CD4-positive, alpha-beta T cell (primary cell): ENCODE data around the gene LEMD2. TPM values are rescaled to one million over a fixed set of nuclear protein-coding genes. Genes with fewer than 3 reads are reported as not detected.

Experiments used
- ATAC-seq: fragments of 200-7000 bp; cut with Tn5 transposase; one replicate; pipeline ENCODE4 v1.10.0; 2022; ENCODE audit warnings: mild to moderate bottlenecking; ENCODE audit not compliant: poor library complexity
- CTCF ChIA-PET: fragments of 350-600 bp; sonication (Branson Sonifier 250); formaldehyde crosslinking; loops from one replicate; lab custom pipeline; 2021; ENCODE audit warnings: antibody characterized with exemption, inconsistent platforms; lab: Charles Lee
- POLR2A ChIA-PET: fragments of 350-600 bp; sonication (Branson Sonifier 250); formaldehyde crosslinking; loops from one replicate; lab custom pipeline; 2021; ENCODE audit warnings: antibody characterized with exemption, inconsistent platforms; lab: Charles Lee
- DNase-seq, 14 experiments: peaks; one replicate each; pipeline ENCODE4 v3.0.0-alpha.2; 2013 to 2020; ENCODE audit warnings: mixed read lengths in 2 of 14
- H3K27ac ChIP-seq, 2 donors: one replicate each; pipeline versions ENCODE4 v1.5.1 to v1.7.0; 2013; ENCODE audit warnings: low read length in 2 of 2, low read depth in 1 of 2, mild to moderate bottlenecking in 1 of 2
- H3K27me3 ChIP-seq, 2 experiments: 1 replicate in 1 of 2; 2 replicates in 1 of 2; pipeline versions ENCODE4 v1.6.1 to v1.7.0; 2013; ENCODE audit warnings: low read length in 2 of 2, control low read depth in 1 of 2, mild to moderate bottlenecking in 1 of 2, moderate library complexity in 1 of 2; ENCODE audit not compliant: insufficient read depth in 2 of 2, control insufficient read depth in 1 of 2
- H3K36me3 ChIP-seq: one replicate; pipeline ENCODE4 v1.6.1; 2013; ENCODE audit warnings: low read length, control low read depth; ENCODE audit not compliant: insufficient read depth
- H3K4me1 ChIP-seq: one replicate; pipeline ENCODE4 v1.6.1; 2013; ENCODE audit warnings: low read length, control low read depth; ENCODE audit not compliant: insufficient read depth
- H3K4me3 ChIP-seq: one replicate; pipeline ENCODE4 v1.5.1; 2013; ENCODE audit warnings: mild to moderate bottlenecking, low read length, moderate library complexity
- H3K9me3 ChIP-seq, 2 experiments: 1 replicate in 1 of 2; 2 replicates in 1 of 2; pipeline versions ENCODE4 v1.6.1 to v1.7.0; 2013; ENCODE audit warnings: low read length in 2 of 2, mild to moderate bottlenecking in 2 of 2, control low read depth in 1 of 2, moderate library complexity in 1 of 2; ENCODE audit not compliant: control insufficient read depth in 1 of 2, insufficient read depth in 1 of 2
- H3K27ac Mint-ChIP-seq: one replicate; pipeline ENCODE4 v1.8.0; 2020; ENCODE audit warnings: mixed read lengths
- H3K27me3 Mint-ChIP-seq: one replicate; pipeline ENCODE4 v1.8.0; 2021; ENCODE audit warnings: mixed read lengths
- H3K36me3 Mint-ChIP-seq: one replicate; pipeline ENCODE4 v1.8.0; 2021; ENCODE audit warnings: low read depth, mixed read lengths
- H3K4me1 Mint-ChIP-seq: one replicate; pipeline ENCODE4 v1.8.0; 2021; ENCODE audit warnings: low read depth, mixed read lengths
- H3K4me3 Mint-ChIP-seq: one replicate; pipeline ENCODE4 v1.8.0; 2020; ENCODE audit warnings: mild to moderate bottlenecking, mixed read lengths
- H3K9me3 Mint-ChIP-seq: one replicate; pipeline ENCODE4 v1.8.0; 2020; ENCODE audit warnings: mixed read lengths
- CTCF ChIP-seq: fragments of 200-600 bp; IDR thresholded peaks from one replicate; pipeline ENCODE4 v1.8.0; 2022; ENCODE audit warnings: antibody characterized with exemption, mild to moderate bottlenecking
- intact Hi-C, 2 experiments: fragments of 100-400 bp; cut with DNase I in 1 of 2; cut with micrococcal nuclease in 1 of 2; formaldehyde crosslinking; loops; one replicate each; pipeline versions ENCODE4 v1.15.1 to v1.9.0; 2023 to 2025; cut with DNase I, micrococcal nuclease
- total RNA-seq, 174 experiments: library from RNA in 2 of 174; stranded (reverse) in 2 of 174; gene quantifications; one replicate each; pipeline ENCODE4 v1.2.3 and lab custom pipeline; 2021 to 2026

Gene LEMD2
- total RNA-seq, 2 experiments from 2014 or later: 122 to 124 TPM

DNA sequence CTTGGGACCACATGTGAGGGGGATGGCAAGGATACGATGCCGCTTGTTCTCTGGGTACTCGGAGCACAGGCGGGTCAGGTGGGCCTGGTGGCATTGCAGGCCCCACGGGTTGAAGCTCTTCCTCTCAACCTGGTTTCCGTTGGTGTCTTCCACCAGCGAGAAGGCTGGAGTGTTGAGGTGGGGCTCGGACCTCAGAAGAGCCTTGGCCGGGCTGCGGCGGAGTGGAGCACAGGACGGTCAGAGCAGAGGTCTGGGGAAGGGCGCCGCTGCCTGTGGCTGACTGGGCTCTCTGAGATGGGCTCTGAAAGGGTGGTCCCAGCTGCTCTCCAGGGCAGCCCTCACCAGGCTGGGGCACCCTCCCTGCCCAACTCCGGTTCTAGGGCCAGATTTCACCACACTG is 62.2 kb downstream of the LEMD2 start:
- no peaks in the 10 kb centered on the region for H3K27me3 Mint-ChIP-seq
- intact Hi-C loops: no loop called here
- Histone ChIP-seq H3K36me3 (no peaks in the 10 kb centered on the region), H3K4me1 (peaks cover 17% of the 10 kb centered on the region), H3K27me3 (no peaks in the 10 kb centered on the region), H3K4me3 (no peak overlapping the region), H3K27ac (no peak overlapping the region), H3K9me3 (no peaks in the 10 kb centered on the region)
- no peak overlapping the region for H3K27ac Mint-ChIP-seq
- DNase-seq: no peak
- H3K4me3 Mint-ChIP-seq: no peak overlapping the region
- ATAC-seq: no peak
- ChIA-PET CTCF (no interaction called here), POLR2A (no interaction called here)
- H3K4me1 Mint-ChIP-seq: peaks cover 27% of the 10 kb centered on the region
- no peaks in the 10 kb centered on the region for H3K36me3 Mint-ChIP-seq
- no peaks in the 10 kb centered on the region for H3K9me3 Mint-ChIP-seq
- no peak for TF ChIP-seq CTCF

DNA sequence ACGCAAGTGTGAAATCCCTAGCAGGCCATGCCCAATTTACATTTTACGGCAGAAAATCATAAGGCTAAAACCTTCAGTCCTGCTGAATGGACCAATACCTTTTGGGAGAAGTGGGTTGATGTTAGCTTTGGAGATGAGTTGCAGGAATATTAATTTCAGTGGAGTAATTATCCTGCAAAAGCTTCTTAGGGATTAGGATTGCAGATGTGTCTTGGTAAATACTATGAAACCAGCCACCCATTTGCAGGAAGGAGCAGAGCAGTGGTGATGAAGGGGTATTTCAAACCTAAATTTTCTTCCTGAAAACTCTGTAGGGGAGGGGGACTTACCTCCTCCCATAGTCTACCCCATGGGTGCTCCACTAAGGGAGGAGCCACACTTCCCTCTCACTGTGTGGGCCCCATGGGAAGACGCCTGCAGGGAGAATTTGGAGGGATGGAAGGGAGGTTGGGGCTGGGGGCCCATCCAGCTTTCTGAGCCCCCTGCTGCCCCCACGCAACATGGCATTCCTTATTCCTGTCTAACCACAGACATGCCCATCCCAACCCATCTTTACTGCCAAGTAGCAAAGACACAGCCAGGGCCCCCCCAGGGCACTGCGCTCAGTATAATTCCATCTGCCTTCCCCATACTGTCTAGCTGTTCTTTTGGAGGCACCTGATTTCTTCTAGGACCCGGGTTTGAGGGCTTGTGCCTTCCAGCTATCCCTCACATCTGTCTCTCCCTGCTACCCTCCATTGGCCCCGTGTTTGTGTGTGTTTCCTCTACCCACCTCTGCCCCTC is 62.8 kb downstream of the LEMD2 start:
- CTCF ChIA-PET: interaction anchor here (1.0 kb wide), 1 partner anchor 18 kb away, joined by 3 read pairs; no protein-coding TSS in a partner anchor
- Mint-ChIP-seq H3K36me3 (no peaks in the 10 kb centered on the region), H3K4me1 (peaks cover 27% of the 10 kb centered on the region), H3K9me3 (no peaks in the 10 kb centered on the region), H3K27me3 (no peaks in the 10 kb centered on the region), H3K27ac (no peak overlapping the region), H3K4me3 (no peak overlapping the region)
- POLR2A ChIA-PET: no interaction called here
- H3K9me3 ChIP-seq: no peaks in the 10 kb centered on the region
- H3K27me3 ChIP-seq: no peaks in the 10 kb centered on the region
- intact Hi-C loops: no loop called here
- DNase-seq (no peak), ATAC-seq (no peak)
- H3K36me3 ChIP-seq: no peaks in the 10 kb centered on the region
- TF ChIP-seq CTCF: no peak
- H3K27ac ChIP-seq: no peak overlapping the region
- H3K4me1 ChIP-seq: peaks cover 17% of the 10 kb centered on the region
- H3K4me3 ChIP-seq: no peak overlapping the region

DNA sequence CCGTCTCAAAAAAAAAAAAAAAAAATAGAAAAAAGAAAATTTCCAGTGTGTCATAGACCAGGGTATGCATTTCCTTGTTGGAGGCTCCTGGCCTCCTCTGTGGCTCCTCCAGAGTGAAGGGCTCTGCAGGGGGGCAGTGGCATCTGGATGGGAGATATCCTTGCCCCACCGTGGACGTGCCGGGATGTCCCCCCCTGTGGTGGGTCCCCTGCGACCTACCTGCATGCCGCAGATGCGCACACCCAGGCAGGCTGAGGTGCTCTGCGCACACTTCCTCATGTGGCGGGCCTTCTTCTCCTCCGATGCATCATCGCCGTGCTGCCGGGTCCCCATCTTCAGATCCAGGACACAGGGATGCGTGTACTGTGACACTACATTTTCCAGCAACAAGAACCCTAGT is 63.7 kb downstream of the LEMD2 start:
- intact Hi-C loops: no loop called here
- H3K36me3 Mint-ChIP-seq: no peaks in the 10 kb centered on the region
- no peak overlapping the region for H3K4me3 Mint-ChIP-seq
- H3K27ac ChIP-seq: no peak overlapping the region
- H3K9me3 ChIP-seq: no peaks in the 10 kb centered on the region
- no peak overlapping the region for H3K27ac Mint-ChIP-seq
- CTCF ChIA-PET: interaction anchor here (1.0 kb wide), 1 partner anchor 19 kb away, joined by 3 read pairs; no protein-coding TSS in a partner anchor
- H3K4me3 ChIP-seq: no peak overlapping the region
- peaks cover 2% of the 10 kb centered on the region for H3K27me3 Mint-ChIP-seq
- ATAC-seq (no peak), DNase-seq (no peak)
- TF ChIP-seq CTCF: no peak
- peaks cover 27% of the 10 kb centered on the region for H3K4me1 Mint-ChIP-seq
- no peaks in the 10 kb centered on the region for H3K9me3 Mint-ChIP-seq
- peaks cover 17% of the 10 kb centered on the region for H3K4me1 ChIP-seq
- POLR2A ChIA-PET: no interaction called here
- H3K27me3 ChIP-seq: no peaks in the 10 kb centered on the region
- H3K36me3 ChIP-seq: no peaks in the 10 kb centered on the region
